IMR-90 (cell line): ENCODE data around the gene PPAT. TPM values are rescaled to one million over a fixed set of nuclear protein-coding genes. Genes with fewer than 3 reads are reported as not detected.

Experiments
- ATAC-seq: fragments of 200-7000 bp; cut with Tn5 transposase; 2 replicates; pipeline ENCODE4 v1.9.1; 2020; ENCODE audit warnings: low read depth, mild to moderate bottlenecking, moderate library complexity
- BruUV-seq: library from RNA; stranded (reverse); fragments of 400-500 nt; replicated peaks from 2 replicates; lab custom pipeline; 2021; lab: Mats Ljungman, UMichigan
- CTCF ChIA-PET: fragments of 300-600 bp; formaldehyde crosslinking; extraction: SDS; loops from one replicate; lab custom pipeline; 2021; ENCODE audit warnings: antibody characterized with exemption; lab: Yijun Ruan, JAX
- POLR2A ChIA-PET: fragments of 300-600 bp; sonication (Branson Sonifier 250); formaldehyde crosslinking; loops from one replicate; lab custom pipeline; 2022; ENCODE audit warnings: antibody characterized with exemption; ENCODE audit not compliant: unreplicated experiment; lab: Charles Lee
- DNase-seq: peaks from one replicate; pipeline ENCODE4 v3.0.0; 2013
- H2AFZ ChIP-seq: replicated peaks from 2 replicates; pipeline ENCODE3; 2013; ENCODE audit warnings: low read length, mild to moderate bottlenecking; ENCODE audit not compliant: poor library complexity
- H2AK5ac ChIP-seq: 2 replicates; pipeline ENCODE4 v1.6.1; 2013; ENCODE audit warnings: low read depth, low read length, inconsistent platforms
- H2AK9ac ChIP-seq: replicated peaks from 2 replicates; pipeline ENCODE3; 2013; ENCODE audit warnings: mild to moderate bottlenecking, low read depth, low read length, moderate library complexity; ENCODE audit not compliant: poor library complexity
- H2BK120ac ChIP-seq: 2 replicates; pipeline ENCODE4 v1.6.1; 2013; ENCODE audit warnings: low read depth, low read length, inconsistent platforms
- H2BK15ac ChIP-seq: 3 replicates; pipeline ENCODE4 v1.6.1; 2013; ENCODE audit warnings: low read depth, low read length, inconsistent platforms
- H2BK20ac ChIP-seq: 2 replicates; pipeline ENCODE4 v1.6.1; 2013; ENCODE audit warnings: low read depth, mild to moderate bottlenecking, inconsistent platforms, low read length, moderate library complexity
- H2BK5ac ChIP-seq: 2 replicates; pipeline ENCODE4 v1.6.1; 2013; ENCODE audit warnings: mild to moderate bottlenecking, low read depth, low read length, inconsistent platforms; ENCODE audit not compliant: poor library complexity, severe bottlenecking
- H3K14ac ChIP-seq: replicated peaks from 2 replicates; pipeline ENCODE4 v1.6.1; 2013; ENCODE audit warnings: low read depth, low read length, inconsistent platforms
- H3K18ac ChIP-seq: 2 replicates; pipeline ENCODE4 v1.6.1; 2013; ENCODE audit warnings: low read depth, low read length, control low read depth
- H3K23ac ChIP-seq: 2 replicates; pipeline ENCODE4 v1.6.1; 2013; ENCODE audit warnings: low read depth, low read length, inconsistent platforms
- H3K27ac ChIP-seq: 2 replicates; pipeline ENCODE4 v1.5.1; 2013; ENCODE audit warnings: mild to moderate bottlenecking, control low read depth, low read length; ENCODE audit not compliant: insufficient read depth
- H3K27me3 ChIP-seq: 2 replicates; pipeline ENCODE4 v1.6.1; 2013; ENCODE audit warnings: low read length; ENCODE audit not compliant: control insufficient read depth, insufficient read depth
- H3K36me3 ChIP-seq: 2 replicates; pipeline ENCODE4 v1.6.1; 2013; ENCODE audit warnings: low read length, mixed read lengths; ENCODE audit not compliant: control insufficient read depth, insufficient read depth
- H3K4ac ChIP-seq: 2 replicates; pipeline ENCODE4 v1.6.1; 2013; ENCODE audit warnings: low read depth, low read length, inconsistent platforms
- H3K4me1 ChIP-seq: 2 replicates; pipeline ENCODE4 v1.6.1; 2013; ENCODE audit warnings: low read length, mixed read lengths; ENCODE audit not compliant: control insufficient read depth, insufficient read depth
- H3K4me2 ChIP-seq: 2 replicates; pipeline ENCODE4 v1.6.1; 2013; ENCODE audit warnings: low read depth, mild to moderate bottlenecking, control low read depth, low read length, moderate library complexity
- H3K4me3 ChIP-seq: 2 replicates; pipeline ENCODE4 v1.5.1; 2013; ENCODE audit warnings: low read depth, mild to moderate bottlenecking, control low read depth, low read length, moderate library complexity; ENCODE audit not compliant: insufficient read depth
- H3K56ac ChIP-seq: 2 replicates; pipeline ENCODE4 v1.6.1; 2013; ENCODE audit warnings: low read length, inconsistent platforms; ENCODE audit not compliant: insufficient read depth; ENCODE audit errors: extremely low read depth
- H3K79me1 ChIP-seq, 2 experiments: 2 replicates each; pipeline ENCODE4 v1.6.1; 2013; ENCODE audit warnings: low read length in 2 of 2, inconsistent platforms in 1 of 2, low read depth in 1 of 2
- H3K9ac ChIP-seq: 2 replicates; pipeline ENCODE4 v1.6.1; 2013; ENCODE audit warnings: low read depth, low read length, control low read depth
- H3K9me1 ChIP-seq: 2 replicates; pipeline ENCODE4 v1.6.1; 2013; ENCODE audit warnings: low read length, inconsistent platforms; ENCODE audit not compliant: insufficient read depth
- H3K9me3 ChIP-seq: 2 replicates; pipeline ENCODE4 v1.6.1; 2013; ENCODE audit warnings: low read length; ENCODE audit not compliant: control insufficient read depth, insufficient read depth
- H4K20me1 ChIP-seq: 2 replicates; pipeline ENCODE4 v1.6.1; 2013; ENCODE audit warnings: low read length, inconsistent platforms; ENCODE audit not compliant: insufficient read depth
- H4K5ac ChIP-seq: 2 replicates; pipeline ENCODE4 v1.6.1; 2013; ENCODE audit warnings: mild to moderate bottlenecking, low read depth, low read length, control low read depth
- H4K8ac ChIP-seq, 2 experiments: 2 replicates each; pipeline ENCODE4 v1.6.1; 2013; ENCODE audit warnings: low read depth in 2 of 2, low read length in 2 of 2, control low read depth in 1 of 2, inconsistent platforms in 1 of 2
- H4K91ac ChIP-seq: 2 replicates; pipeline ENCODE4 v1.6.1; 2013; ENCODE audit warnings: low read depth, low read length, inconsistent platforms; ENCODE audit not compliant: insufficient read depth
- CEBPB ChIP-seq: IDR thresholded peaks from 2 replicates; pipeline ENCODE4 v1.6.1; 2012; ENCODE audit warnings: low read depth, low read length, improper control_type of control experiment
- CTCF ChIP-seq: conservative IDR thresholded peaks from 2 replicates; pipeline ENCODE4 v1.5.1; 2012; ENCODE audit warnings: mild to moderate bottlenecking, low read depth, low read length, improper control_type of control experiment
- NFE2L2 ChIP-seq: fragments of 150-350 bp; IDR thresholded peaks from 2 replicates; pipeline ENCODE4 v1.6.1; 2016; ENCODE audit warnings: low read depth, mild to moderate bottlenecking, low read length
- dilution Hi-C: fragments of 300-500 bp; cut with HindIII; formaldehyde crosslinking; loops from one replicate; pipeline ENCODE4 v1.14.3; 2018; ENCODE audit warnings: low sequenced_read_pairs; ENCODE audit not compliant: unreplicated experiment
- in situ Hi-C: fragments of 300-500 bp; cut with MboI; formaldehyde crosslinking; loops from 3 replicates; pipeline ENCODE4 v1.14.3; 2019; ENCODE audit warnings: low sequenced_read_pairs, inconsistent platforms, mixed read lengths
- intact Hi-C: fragments of 100-400 bp; cut with micrococcal nuclease; formaldehyde crosslinking; loops from 2 replicates; pipeline ENCODE4 v1.10.0; 2022
- polyA plus RNA-seq, 3 experiments: library from polyadenylated mRNA; depleted of rRNA; stranded (reverse); fragments of >200 nt; gene quantifications; 2 replicates each; pipeline ENCODE4 v1.2.3, GENCODE V29; 2012; ENCODE audit warnings: low replicate concordance in 1 of 3
- total RNA-seq: library from RNA; depleted of rRNA; stranded (reverse); fragments of >200 nt; gene quantifications from 2 replicates; pipeline ENCODE4 v1.2.3, GENCODE V29; 2012
- TF ChIP-seq, protein P1 (sequence below): fragments of 150-350 bp; IDR thresholded peaks from 2 replicates; pipeline ENCODE4 v1.6.1; 2017; ENCODE audit warnings: mild to moderate bottlenecking, antibody characterized with exemption, low read length, low read depth

Gene PPAT
- total and polyA plus RNA-seq, 2 of the 4 experiments (the other 2 are of a cell fraction) = 7.0 to 21.1 TPM

DNA sequence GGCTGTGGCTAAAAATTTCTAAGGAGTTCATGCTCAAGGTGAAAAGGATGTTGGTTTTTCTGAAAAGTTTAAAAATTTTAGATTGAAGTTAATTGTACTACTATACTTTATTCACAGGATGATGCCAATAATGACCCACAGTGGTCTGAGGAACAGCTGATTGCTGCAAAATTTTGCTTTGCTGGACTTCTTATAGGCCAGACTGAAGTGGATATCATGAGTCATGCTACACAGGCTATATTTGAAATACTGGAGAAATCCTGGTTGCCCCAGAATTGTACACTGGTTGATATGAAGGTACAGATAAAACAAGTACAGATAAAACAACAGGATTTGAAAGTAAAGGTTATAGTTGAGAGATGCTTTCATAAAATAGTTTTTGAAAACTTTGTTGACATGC, 12.9 kb upstream of the PPAT start:
- no peak overlapping the region for H3K23ac ChIP-seq
- TF ChIP-seq CEBPB (no peak), NFE2L2 (no peak), CTCF (no peak)
- TF ChIP-seq, protein P1, sequence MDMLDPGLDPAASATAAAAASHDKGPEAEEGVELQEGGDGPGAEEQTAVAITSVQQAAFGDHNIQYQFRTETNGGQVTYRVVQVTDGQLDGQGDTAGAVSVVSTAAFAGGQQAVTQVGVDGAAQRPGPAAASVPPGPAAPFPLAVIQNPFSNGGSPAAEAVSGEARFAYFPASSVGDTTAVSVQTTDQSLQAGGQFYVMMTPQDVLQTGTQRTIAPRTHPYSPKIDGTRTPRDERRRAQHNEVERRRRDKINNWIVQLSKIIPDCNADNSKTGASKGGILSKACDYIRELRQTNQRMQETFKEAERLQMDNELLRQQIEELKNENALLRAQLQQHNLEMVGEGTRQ = no peak
- no peak overlapping the region for H2BK120ac ChIP-seq
- no peak overlapping the region for H3K9ac ChIP-seq
- no TSS peak for BruUV-seq
- no peaks in the 10 kb centered on the region for H3K9me1 ChIP-seq
- ChIA-PET CTCF (no interaction called here), POLR2A (no interaction called here)
- H2BK5ac ChIP-seq = no peak overlapping the region
- ATAC-seq (peak; percentile 51; the same call in 1 of the 2 replicates), DNase-seq (peak; percentile 43)
- no peak overlapping the region for H2AK5ac ChIP-seq
- no peak overlapping the region for H2BK15ac ChIP-seq
- H3K4me2 ChIP-seq = no peak overlapping the region
- H3K4me1 ChIP-seq = no peaks in the 10 kb centered on the region
- no peak overlapping the region for H4K8ac ChIP-seq
- no peak overlapping the region for H2AFZ ChIP-seq
- intact Hi-C loops (no loop called here), in situ Hi-C loops (no loop called here), dilution Hi-C loops (no loop called here)
- no peak overlapping the region for H3K18ac ChIP-seq
- no peak overlapping the region for H3K27ac ChIP-seq
- no peaks in the 10 kb centered on the region for H3K27me3 ChIP-seq
- H3K36me3 ChIP-seq = peaks cover 9% of the 10 kb centered on the region
- no peak overlapping the region for H3K4me3 ChIP-seq
- no peak overlapping the region for H2BK20ac ChIP-seq
- H4K5ac ChIP-seq = no peak overlapping the region
- H3K79me1 ChIP-seq = peaks cover 11 to 16% of the 10 kb centered on the region in 2 experiments; a peak in 3 of 4 replicates
- H3K9me3 ChIP-seq = no peaks in the 10 kb centered on the region
- no peak overlapping the region for H4K91ac ChIP-seq
- H3K14ac ChIP-seq = no peak overlapping the region
- H3K56ac ChIP-seq = no peak overlapping the region
- H2AK9ac ChIP-seq = no peak overlapping the region
- no peak overlapping the region for H3K4ac ChIP-seq
- H4K20me1 ChIP-seq = no peaks in the 10 kb centered on the region
